Gastroesophageal sphincter (tissue), 4 donors: Measurements from ENCODE around the gene ZNF385D. TPM values are rescaled to one million over a fixed set of nuclear protein-coding genes. Genes with fewer than 3 reads are reported as not detected.
A peak's percentile ranks its signal among the peaks of the same experiment; 100 is the strongest.
"Not testable (repeated sequence)": the region's sequence is repeated elsewhere in the genome, so short reads cannot be mapped to it uniquely, and the experiment has no call there.

ENCODE experiments used
- ATAC-seq: fragments of 150-250 bp; one replicate; pipeline ENCODE4 v1.9.1; 2016; ENCODE audit warnings: mild to moderate bottlenecking, moderate library complexity
- H3K27ac ChIP-seq, 4 donors: fragments of 200-600 bp; sonication (generic) in 3 of 4; 1 replicate in 3 of 4; 2 replicates in 1 of 4; pipeline ENCODE4 v1.5.1; 2016 to 2019
- H3K27me3 ChIP-seq: fragments of 200-600 bp; sonication (generic); one replicate; pipeline ENCODE4 v1.5.1; 2019
- H3K36me3 ChIP-seq, 2 donors: fragments of 200-600 bp; sonication (generic); one replicate each; pipeline ENCODE4 v1.5.1; 2019; ENCODE audit warnings: control low read depth in 1 of 2
- H3K4me1 ChIP-seq, 3 donors: fragments of 200-600 bp; sonication (generic); 1 replicate in 2 of 3; 2 replicates in 1 of 3; pipeline ENCODE4 v1.5.1; 2016 to 2019; ENCODE audit warnings: control low read depth in 2 of 3
- H3K4me3 ChIP-seq, 2 donors: fragments of 200-600 bp; sonication (generic); one replicate each; pipeline ENCODE4 v1.5.1; 2019; ENCODE audit warnings: mild to moderate bottlenecking in 1 of 2, moderate library complexity in 1 of 2
- H3K9me3 ChIP-seq, 3 donors: fragments of 200-600 bp; sonication (generic); one replicate each; pipeline ENCODE4 v1.5.1; 2017 to 2019; ENCODE audit warnings: control low read depth in 2 of 3
- EP300 ChIP-seq: sonication (generic); formaldehyde crosslinking; IDR thresholded peaks from one replicate; pipeline ENCODE4 v1.6.1; 2017; ENCODE audit warnings: antibody characterized with exemption, mild to moderate bottlenecking
- POLR2A ChIP-seq, 2 donors: fragments of 450-650 bp; IDR thresholded peaks; one replicate each; pipeline ENCODE4 v1.6.1; 2017; ENCODE audit warnings: antibody characterized with exemption in 2 of 2, mild to moderate bottlenecking in 2 of 2, moderate library complexity in 1 of 2
- POLR2AphosphoS5 ChIP-seq: sonication (generic); formaldehyde crosslinking; IDR thresholded peaks from one replicate; pipeline ENCODE4 v1.6.1; 2017; ENCODE audit warnings: antibody characterized with exemption
- WGBS, 2 donors: methylation state at CpG; one replicate each; pipeline ENCODE4 v1.1.5; 2018; ENCODE audit warnings: low coverage in 1 of 2; 5-methylcytosine and 5-hydroxymethylcytosine counted together
- total RNA-seq, 4 donors: library from RNA; depleted of rRNA; stranded (reverse); fragments of >200 nt; gene quantifications; one replicate each; pipeline ENCODE4 v1.1.0, GENCODE V29; 2016
- TF ChIP-seq, protein P1 (sequence below), 4 experiments: fragments of 200-600 bp in 2 of 4; fragments of 450-650 bp in 2 of 4; sonication (generic) in 1 of 4; IDR thresholded peaks; one replicate each; pipeline ENCODE4 v1.5.1; 2017 to 2019; ENCODE audit warnings: antibody characterized with exemption in 4 of 4, mild to moderate bottlenecking in 2 of 4, moderate library complexity in 2 of 4

ZNF385D gene
- total RNA-seq, 4 donors from 2014 or later = 8.1 to 17.9 (median 11.3) TPM

DNA sequence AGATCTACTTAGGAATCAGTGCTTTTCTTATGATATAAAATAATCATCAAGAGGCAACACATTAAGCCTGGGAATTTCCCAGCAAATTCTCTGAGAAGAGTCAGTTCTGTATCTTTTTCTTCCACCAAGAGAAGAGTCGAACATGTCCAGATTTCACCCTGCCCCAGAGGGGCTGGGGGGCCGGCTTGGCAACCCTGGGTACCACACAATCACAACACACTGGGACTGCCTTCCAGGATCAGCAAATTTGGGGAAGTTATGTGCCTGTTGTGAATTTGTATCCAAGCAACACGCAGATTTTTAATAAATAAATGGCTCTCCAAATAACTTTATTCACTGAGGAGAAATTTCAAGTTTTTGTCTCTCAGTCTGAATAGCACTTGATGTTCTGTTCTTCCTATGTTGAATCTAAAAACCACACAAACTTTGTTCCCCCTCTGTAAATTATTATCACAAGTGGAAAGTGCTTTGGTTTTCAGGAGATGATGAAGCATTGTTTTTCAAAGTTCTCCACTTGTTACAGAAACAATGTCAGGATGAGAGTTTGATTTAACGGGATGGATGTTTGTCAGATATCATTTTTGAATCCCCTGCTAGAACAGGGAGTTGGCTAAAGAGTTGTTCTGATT lies 357.2 kb downstream of the ZNF385D start:
- no peak for ATAC-seq
- Histone ChIP-seq H3K27ac (peak overlapping the region in 1 of 4 donors; percentile 28), H3K4me1 (no peaks in the 10 kb centered on the region), H3K27me3 (no peaks in the 10 kb centered on the region), H3K4me3 (no peak overlapping the region), H3K9me3 (no peaks in the 10 kb centered on the region), H3K36me3 (no peaks in the 10 kb centered on the region)
- TF ChIP-seq EP300 (no peak), POLR2AphosphoS5 (no peak), POLR2A (IDR thresholded peaks at IDR 0.05) (no peak)
- TF ChIP-seq, protein P1, sequence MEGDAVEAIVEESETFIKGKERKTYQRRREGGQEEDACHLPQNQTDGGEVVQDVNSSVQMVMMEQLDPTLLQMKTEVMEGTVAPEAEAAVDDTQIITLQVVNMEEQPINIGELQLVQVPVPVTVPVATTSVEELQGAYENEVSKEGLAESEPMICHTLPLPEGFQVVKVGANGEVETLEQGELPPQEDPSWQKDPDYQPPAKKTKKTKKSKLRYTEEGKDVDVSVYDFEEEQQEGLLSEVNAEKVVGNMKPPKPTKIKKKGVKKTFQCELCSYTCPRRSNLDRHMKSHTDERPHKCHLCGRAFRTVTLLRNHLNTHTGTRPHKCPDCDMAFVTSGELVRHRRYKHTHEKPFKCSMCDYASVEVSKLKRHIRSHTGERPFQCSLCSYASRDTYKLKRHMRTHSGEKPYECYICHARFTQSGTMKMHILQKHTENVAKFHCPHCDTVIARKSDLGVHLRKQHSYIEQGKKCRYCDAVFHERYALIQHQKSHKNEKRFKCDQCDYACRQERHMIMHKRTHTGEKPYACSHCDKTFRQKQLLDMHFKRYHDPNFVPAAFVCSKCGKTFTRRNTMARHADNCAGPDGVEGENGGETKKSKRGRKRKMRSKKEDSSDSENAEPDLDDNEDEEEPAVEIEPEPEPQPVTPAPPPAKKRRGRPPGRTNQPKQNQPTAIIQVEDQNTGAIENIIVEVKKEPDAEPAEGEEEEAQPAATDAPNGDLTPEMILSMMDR (IDR thresholded peaks at IDR 0.05) = no peak
- 40 to 43% methylated on average over 3 to 4 of the region's 4 CpGs for WGBS, 2 donors

DNA sequence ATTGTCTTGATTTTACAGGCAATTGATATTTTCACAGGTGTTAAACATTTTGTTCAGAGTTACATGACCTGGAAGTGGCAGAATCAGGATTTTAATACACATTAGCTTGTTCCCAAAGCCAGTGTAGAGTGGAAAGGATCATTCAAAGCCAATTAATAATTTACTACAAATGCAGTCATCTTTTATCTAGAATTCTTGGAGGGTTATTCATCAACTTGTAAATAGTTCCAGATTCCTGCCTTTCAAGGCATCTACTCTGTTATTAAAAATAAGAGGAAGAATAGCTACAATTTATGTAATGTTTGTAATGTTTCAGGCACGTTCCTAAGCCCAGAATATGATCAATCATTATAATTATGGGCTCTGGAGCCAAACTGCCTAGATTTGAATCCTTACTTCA lies 358.5 kb downstream of the ZNF385D start:
- Histone ChIP-seq H3K36me3 (no peaks in the 10 kb centered on the region), H3K4me1 (no peaks in the 10 kb centered on the region), H3K9me3 (no peaks in the 10 kb centered on the region), H3K27me3 (no peaks in the 10 kb centered on the region), H3K4me3 (no peak overlapping the region), H3K27ac (no peak overlapping the region)
- ATAC-seq = no peak
- 10 to 15% methylated on average over 1 of the region's 1 CpG for WGBS, 2 donors
- TF ChIP-seq EP300 = no peak
- TF ChIP-seq, protein P1 (IDR thresholded peaks at IDR 0.05) = no peak
- no peak for TF ChIP-seq POLR2AphosphoS5
- TF ChIP-seq POLR2A (IDR thresholded peaks at IDR 0.05) = no peak

DNA sequence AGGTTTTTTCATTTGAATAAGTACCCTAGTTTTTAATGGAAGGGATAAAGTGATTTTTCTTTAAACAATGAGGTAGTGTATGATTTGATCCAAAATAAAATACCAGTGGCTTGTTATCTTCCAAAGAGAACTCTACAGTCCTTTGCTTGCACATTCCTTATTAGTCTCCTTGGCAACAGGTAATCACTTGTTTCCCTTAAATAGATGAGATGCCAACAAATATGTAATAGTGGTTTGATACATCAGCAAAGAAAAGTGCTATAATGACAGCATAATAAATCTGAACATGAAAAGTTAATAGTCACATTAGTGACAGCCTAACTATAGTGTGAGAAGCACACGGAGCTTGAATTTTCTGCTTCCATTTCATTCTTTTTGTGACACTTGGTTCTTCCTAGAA lies 360.2 kb downstream of the ZNF385D start:
- Histone ChIP-seq H3K27me3 (no peaks in the 10 kb centered on the region), H3K27ac (no peak overlapping the region), H3K36me3 (no peaks in the 10 kb centered on the region), H3K4me3 (no peak overlapping the region), H3K4me1 (no peaks in the 10 kb centered on the region), H3K9me3 (no peaks in the 10 kb centered on the region)
- TF ChIP-seq, protein P1 (IDR thresholded peaks at IDR 0.05) = no peak
- no peak for TF ChIP-seq POLR2AphosphoS5
- no peak for TF ChIP-seq POLR2A (IDR thresholded peaks at IDR 0.05)
- no peak for TF ChIP-seq EP300
- 0 to 36% methylated on average over 1 of the region's 1 CpG for WGBS, 2 donors
- no peak for ATAC-seq

DNA sequence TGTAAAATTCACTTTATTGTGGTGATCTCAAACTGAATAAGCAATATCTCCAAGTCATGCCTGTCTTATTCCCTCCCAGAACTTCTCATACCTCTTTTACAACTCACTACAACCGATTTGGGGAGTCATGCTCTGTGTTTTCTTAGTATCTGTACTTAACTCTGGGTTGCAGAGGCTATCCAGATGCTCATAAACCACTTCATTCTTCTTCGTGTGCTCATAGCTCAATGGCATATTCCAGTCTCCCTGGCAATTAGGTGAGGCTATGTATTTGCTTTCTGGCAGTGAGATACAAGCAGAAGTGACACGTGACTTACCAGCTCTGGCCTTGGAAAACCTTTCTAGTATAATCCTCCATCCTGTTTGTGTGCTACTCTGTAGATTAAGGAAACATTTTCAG lies 360.9 kb downstream of the ZNF385D start:
- H3K4me3 ChIP-seq = no peak overlapping the region
- no peak for ATAC-seq
- no peaks in the 10 kb centered on the region for H3K27me3 ChIP-seq
- WGBS, 2 donors = 26 to 39% methylated on average over 2 to 3 of the region's 3 CpGs
- TF ChIP-seq EP300 (no peak), POLR2AphosphoS5 (no peak), POLR2A (IDR thresholded peaks at IDR 0.05) (no peak)
- TF ChIP-seq, protein P1 (IDR thresholded peaks at IDR 0.05) = no peak
- H3K36me3 ChIP-seq = no peaks in the 10 kb centered on the region
- H3K27ac ChIP-seq = no peak overlapping the region
- no peaks in the 10 kb centered on the region for H3K9me3 ChIP-seq
- H3K4me1 ChIP-seq = no peaks in the 10 kb centered on the region

DNA sequence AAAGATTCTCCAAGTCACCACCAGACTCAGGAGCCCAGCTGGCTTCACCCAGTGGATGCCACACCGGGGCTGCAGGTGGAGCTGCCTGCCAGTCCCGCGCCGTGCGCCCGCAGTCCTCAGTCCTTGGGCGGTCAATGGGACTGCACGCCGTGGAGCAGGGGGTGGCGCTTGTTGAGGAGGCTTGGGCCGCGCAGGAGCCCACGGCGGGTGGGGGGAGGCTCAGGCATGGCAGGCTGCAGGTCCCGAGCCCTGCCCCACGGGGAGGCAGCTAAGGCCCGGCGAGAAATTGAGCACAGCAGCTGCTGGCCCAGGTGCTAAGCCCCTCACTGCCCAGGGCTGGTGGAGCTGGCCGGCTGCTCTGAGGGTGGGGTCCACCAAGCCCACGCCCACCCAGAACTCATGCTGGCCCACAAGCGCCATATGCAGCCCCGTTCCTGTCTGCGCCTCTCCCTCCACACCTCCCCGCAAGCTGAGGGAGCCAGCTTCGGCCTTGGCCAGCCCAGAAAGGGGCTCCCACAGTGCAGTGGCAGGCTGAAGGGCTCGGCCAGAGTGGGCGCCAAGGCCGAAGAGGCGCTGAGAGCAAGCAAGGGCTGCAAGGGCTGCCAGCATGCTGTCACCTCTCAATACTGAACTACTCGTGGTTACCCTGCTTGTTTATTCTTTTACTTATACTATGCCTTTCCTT lies 363.7 kb downstream of the ZNF385D start:
- H3K27ac ChIP-seq, ATAC-seq, H3K27me3 ChIP-seq, H3K9me3 ChIP-seq, H3K4me1 ChIP-seq, H3K4me3 ChIP-seq, H3K36me3 ChIP-seq: not testable (repeated sequence)
- 85 to 100% methylated on average over 1 to 2 of the region's 30 CpGs for WGBS, 2 donors

DNA sequence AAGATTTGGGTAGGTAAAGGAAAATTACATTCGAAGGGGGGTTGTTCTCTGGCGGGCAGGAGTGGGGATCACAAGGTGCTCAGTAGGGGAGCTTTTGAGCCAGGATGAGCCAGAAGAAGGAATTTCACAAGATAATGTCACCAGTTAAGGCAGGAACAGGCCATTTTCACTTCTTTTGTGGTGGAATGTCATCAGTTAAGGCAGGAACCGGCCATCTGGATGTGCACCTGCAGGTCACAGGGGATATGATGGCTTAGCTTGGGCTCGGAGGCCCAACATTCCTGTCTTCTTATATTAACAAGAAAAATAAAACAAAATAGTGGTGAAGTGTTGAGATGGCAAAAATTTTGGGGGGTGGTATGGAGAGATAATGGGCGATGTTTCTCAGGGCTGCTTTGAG lies 373.0 kb downstream of the ZNF385D start:
- 95% methylated on average over 4 to 5 of the region's 5 CpGs for WGBS, 2 donors
- H3K27me3 ChIP-seq, ATAC-seq, H3K4me1 ChIP-seq, H3K27ac ChIP-seq, H3K4me3 ChIP-seq, H3K9me3 ChIP-seq, H3K36me3 ChIP-seq: not testable (repeated sequence)
